HG03432 (cell line): ENCODE measurements around the gene NKX6-2.

Experiments
- ATAC-seq: cut with Tn5 transposase; IDR thresholded peaks from one replicate; pipeline ENCODE4 v1.9.1; 2021; ENCODE audit warnings: mild to moderate bottlenecking, moderate library complexity; ENCODE audit not compliant: unreplicated experiment

NKX6-2 gene

GRCh38 chr10:132813560-132814468, 27.9 kb upstream of the NKX6-2 start:
- ATAC-seq, result no peak

DNA sequence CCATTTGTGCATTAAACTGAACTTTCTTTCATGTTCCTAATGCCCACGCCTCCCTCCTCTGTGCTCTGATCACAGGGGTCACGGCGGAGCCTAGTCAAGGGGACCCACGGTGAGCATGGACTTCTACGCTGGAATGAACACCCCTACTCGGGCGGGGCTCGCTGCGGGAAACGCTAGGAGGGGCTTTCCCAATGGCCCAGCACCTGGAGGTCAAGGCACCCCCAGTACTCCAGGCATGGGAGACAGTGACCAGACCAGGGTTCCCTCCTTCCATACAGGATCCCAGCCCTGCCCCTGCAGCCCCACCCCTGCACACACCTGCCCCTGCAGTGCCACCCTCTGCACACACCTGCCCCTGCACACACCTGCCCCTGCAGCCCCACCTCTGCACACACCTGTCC, 27.1 kb upstream of the NKX6-2 start:
- no peak for ATAC-seq

DNA sequence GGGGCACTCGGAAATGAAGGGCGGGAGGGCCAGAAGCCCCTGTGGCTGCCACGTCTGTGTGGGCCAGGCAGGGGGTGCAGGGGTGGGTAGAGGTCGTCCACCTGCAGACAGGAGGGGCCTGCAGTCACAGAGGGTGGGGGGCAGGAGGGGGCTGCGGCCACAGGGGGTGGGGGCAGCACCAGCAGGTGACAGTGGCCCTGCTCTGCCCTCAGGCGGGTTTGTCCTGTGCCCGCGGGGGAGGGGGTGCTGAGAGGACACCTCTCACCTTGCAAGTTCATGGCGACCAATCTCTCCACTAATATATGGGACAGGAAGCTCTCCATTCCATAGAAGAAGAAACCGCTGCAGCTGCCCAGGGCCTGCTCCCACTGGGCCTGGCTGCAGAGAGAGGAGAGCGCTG, 26.6 kb upstream of the NKX6-2 start:
- ATAC-seq, result no peak

DNA sequence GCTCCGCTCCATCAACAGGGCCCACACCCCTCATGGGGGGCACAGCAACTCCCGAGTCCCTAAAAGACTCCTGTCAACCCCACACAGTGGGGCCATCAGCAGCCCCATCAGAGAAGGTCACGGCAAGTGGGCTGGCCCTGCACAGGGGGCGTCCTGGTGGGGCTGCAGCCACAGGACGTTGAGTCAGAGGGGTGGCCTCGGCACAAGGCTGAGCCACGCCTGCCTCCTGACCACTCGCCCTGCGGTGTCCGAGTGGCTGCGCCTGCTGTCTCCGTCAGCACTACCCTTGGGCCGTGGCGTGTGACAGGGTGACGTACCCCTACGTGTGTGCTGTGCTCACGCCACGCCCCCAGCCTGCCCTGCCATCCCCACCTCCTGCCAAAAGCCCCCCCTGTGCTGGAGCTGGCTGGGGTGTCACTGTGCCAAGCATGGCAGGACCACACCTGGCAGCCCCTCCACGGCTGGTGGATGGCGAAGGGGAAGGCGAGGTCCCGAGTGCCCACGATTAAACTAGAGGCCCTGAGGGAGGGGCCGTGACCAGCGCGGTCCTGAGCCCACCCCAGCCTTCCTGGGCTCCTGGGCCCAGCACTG, 26.0 kb upstream of the NKX6-2 start:
- no peak for ATAC-seq

DNA sequence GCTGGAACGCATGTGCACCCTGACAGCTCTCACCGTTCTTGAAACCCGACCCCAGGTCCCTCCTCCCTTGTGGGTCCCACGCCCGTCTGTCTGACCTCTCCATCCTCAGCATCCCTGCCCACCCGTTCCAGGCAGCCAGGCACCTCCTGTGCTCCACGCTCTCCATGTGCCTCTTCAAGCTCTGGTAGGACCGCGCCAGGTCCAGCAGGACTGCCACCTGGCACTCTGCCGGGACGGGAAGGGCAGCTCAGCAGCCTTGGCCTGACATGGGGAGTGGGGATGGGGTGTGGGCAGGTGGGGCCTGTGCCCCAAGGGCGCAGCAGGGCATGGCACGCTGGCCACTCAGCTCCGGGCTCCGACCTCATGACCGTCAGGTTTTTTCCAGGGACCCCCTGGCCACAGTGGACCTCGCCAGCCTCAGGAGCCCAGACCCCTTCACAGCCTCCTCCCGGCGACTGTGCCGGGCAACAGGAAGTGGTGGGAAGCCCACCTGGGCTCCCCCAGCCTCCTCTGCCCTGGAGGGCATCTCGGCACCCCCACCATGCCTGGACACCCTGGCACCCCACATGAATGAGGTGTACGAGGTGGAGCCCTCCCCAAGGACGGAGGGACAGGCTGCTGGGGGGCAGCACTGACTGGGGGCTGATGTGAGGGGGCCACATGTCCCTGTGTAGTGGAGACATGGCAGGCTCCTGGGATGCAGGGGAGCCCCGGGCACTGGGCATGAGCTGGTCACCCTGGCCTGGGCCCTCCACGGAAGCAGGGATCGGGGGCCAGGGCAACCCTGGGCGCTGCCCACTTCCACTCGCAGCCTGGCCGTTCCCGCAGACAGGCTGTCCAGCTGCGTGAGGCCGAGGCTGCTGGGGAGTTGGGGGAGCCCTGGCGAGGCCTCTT, 25.1 kb upstream of the NKX6-2 start:
- ATAC-seq, result no peak

- ATAC-seq, result no peak
Measured at GRCh38 chr10:132810141-132810806, 24.3 kb upstream of the NKX6-2 start.

DNA sequence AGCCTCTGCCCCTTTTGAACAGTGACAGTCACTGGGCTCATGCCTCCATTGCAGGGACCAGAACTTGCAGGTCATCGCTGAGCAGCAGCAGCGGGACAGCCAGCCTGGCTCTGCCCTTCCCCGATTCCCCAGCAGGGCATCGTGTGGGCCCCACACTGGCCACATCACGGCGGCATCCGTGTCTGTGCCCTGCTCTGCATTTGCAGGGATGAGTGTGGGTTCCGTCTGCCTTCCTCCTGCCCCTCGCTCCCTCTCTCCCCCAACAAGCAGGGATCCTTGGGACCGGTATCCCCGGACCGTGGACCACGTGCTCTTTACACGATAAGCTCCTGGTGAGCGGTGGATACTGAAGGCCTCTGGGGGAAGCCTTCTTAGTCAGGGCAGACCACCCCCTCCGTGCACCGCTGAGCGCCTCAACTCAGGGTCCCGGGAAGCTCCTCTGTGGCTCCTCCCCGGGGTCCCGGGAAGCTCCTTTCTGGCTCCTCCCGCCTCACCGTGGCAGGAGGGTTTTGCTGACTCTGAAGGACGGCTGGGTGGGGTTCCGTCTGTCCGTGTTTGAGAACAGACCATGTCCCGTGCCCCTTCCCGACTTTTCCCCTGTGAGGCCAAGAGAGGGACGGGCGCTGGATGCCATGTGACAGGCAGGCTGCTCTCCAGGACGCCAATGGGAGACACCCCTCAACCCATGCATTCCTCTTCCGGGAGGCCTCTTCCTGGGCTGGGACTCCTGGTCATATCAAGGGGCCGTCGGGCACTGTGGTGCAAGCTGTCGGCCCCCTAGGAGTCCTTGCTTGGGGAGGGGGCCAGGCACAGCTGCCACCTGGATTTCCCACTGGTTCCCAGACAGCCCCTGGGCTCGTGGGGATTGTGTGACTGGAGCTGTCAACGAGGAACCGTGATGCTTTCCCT, 23.5 kb upstream of the NKX6-2 start:
- no peak for ATAC-seq

DNA sequence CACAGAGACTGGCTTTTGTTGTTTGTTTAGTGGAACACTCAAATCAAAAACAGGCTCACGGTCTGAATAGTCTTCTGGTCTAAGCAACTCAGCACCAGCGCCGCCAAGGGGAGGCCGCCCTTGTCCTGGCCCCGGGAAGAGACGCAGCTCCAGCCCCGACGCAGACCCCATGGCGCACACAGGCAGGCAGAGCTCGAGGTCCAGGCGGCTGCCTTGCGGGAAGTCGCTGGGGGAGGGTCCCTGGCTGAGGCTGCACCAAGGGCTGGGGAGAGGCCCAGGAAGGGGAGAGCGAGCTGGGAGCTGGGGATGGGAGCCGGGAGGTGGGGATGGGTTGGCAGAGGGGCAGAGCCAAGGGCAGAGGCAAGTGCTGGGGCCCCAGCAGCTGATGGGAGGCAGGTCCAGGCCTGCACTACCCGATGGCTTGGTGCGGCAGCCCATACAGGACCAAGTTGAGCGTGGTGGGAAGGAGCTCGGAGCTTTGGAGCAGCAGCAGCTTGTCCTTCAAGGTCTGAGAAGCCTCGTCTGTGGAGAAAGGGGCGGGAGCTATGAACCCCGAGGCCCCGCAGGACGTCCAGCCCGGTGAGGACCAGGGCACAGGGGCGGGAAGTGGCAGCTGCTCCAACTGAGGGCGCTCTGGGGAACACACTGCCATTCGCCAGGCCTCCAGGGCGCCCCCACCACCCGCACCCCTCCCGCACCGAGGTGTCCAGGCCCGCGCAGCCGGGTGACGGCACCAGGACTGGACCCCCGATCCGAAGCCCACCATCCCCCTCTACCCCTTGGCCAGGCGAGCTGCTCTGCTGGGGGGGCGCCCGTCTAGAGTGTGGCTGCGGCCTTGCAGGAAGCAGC, 22.7 kb upstream of the NKX6-2 start:
- no peak for ATAC-seq

DNA sequence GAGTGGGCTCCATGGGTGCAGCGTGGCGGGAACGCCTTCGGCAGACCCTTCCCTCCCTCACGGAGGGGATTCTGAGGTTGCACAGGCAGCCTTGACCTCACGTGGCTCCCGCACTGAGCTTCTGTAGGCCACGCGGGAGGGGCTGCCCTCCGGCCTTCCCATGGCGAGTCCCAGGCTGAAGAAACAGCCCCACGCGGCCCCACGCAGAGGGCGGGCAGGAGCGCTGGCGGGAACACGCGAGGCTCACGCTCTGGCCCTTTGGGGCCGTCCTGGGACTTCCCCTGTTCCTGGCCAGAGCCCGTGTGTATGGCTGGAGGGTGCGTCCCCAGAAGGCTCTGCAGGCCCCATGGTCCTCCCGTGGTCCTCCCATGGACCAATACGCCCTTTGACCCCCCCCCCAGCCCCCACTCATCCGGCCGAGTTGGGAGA, 21.7 kb upstream of the NKX6-2 start:
- ATAC-seq, result no peak

DNA sequence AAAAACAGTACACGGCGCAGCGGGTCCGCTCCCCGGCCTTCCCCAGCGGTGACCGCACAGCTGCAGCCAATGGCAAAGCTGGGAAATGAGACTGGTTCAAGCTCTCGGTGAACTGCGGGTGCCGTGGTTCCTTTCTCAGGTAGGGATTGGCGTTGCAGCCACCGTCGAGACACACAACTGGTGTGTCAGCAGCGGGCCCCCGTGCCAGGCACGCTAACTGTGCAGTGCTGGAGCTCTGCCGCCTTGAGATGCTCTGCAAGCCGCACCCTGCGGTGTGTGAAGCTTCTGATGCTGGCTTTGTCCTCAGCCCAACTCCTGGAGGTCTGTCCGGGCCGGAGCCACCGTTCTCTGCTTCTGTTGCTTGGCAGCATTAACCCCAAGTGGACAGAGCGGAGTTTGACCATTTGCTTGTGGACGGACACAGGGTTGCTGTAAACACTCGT, 20.6 kb upstream of the NKX6-2 start:
- no peak for ATAC-seq

DNA sequence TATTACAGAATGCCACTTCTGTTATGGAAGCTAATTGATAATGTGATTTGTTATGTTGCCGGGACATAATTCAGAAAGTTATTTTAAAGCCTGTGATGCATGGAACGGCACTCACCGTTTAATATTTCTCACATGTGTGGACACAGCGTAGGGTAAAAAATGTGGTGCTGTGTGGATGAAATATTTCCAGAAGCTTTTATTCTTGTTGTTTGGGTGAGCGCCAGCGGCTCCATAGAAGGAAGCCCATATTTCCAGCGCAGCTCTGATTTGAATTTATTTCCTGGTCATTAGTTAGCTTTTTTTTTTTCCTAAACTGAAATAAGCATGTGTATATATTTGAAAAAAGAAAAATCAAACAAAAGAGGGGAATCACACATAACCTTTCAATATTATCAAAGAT, 20.2 kb upstream of the NKX6-2 start:
- ATAC-seq, result no peak

GRCh38 chr10:132805599-132805998, 19.7 kb upstream of the NKX6-2 start:
- ATAC-seq, result no peak

- no peak for ATAC-seq
Measured at GRCh38 chr10:132804785-132805426, 19.0 kb upstream of the NKX6-2 start.

- no peak for ATAC-seq
Measured at GRCh38 chr10:132804287-132804686, 18.3 kb upstream of the NKX6-2 start.

DNA sequence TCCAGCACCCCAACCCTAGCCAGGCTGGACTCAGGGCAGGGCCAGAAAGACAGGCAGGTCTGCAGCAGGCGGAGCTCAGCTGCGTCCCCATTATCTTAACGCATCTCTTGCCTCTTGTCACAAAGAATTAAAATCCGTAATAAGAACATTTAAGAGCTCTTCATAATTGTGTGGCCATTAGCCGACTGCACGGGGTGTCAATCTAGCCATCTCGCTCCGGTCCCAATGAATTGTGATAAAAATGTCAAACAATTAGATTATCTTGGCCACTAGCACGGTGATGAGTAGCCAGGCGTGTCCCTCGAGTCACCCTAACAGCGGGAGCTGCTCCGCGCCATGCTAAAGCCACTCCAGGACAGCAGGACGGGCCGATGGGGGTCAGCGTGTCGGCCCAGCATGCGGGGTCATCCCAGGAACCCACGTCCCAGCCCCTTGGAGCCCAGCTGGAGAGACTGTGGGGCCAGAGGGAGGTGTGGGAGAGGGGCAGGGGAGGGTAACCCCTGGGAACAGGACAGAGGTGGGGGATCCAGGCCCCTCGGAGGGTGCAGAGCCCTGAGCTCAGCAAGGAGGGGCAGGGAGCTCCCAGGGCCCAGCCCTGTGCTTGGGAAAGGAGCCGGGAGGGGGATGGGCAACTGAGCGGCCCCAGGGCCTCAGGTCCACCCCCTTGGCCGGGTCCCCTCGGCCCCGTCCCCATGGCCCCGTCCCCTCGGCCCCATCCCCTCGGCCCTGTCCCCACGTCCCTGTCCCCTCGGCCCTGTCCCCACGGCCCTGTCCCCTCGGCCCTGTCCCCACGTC, 17.7 kb upstream of the NKX6-2 start:
- ATAC-seq, result no peak

- no peak for ATAC-seq
Measured at GRCh38 chr10:132802694-132803320, 16.9 kb upstream of the NKX6-2 start.

GRCh38 chr10:132802048-132802447, 16.1 kb upstream of the NKX6-2 start:
- no peak for ATAC-seq
